ENCODE results near the gene INPP5B.
"Not testable (repeated sequence)": the region's sequence is repeated elsewhere in the genome, so short reads cannot be mapped to it uniquely, and the experiment has no call there.

The INPP5B gene

GRCh38 chr1:37914719-37915475 is 32.0 kb downstream of the INPP5B start:
- no peak for DNase-seq (ENCODE audit: low read depth)

- DNase-seq (ENCODE audit: low read depth) = not testable (repeated sequence)
Observed at GRCh38 chr1:37911478-37911877, 35.4 kb downstream of the INPP5B start.

- DNase-seq (ENCODE audit: low read depth) = not testable (repeated sequence)
Observed at GRCh38 chr1:37910886-37911285, 36.0 kb downstream of the INPP5B start.

GRCh38 chr1:37908531-37908930 is 38.3 kb downstream of the INPP5B start:
- DNase-seq (ENCODE audit: low read depth) = not testable (repeated sequence)

DNA sequence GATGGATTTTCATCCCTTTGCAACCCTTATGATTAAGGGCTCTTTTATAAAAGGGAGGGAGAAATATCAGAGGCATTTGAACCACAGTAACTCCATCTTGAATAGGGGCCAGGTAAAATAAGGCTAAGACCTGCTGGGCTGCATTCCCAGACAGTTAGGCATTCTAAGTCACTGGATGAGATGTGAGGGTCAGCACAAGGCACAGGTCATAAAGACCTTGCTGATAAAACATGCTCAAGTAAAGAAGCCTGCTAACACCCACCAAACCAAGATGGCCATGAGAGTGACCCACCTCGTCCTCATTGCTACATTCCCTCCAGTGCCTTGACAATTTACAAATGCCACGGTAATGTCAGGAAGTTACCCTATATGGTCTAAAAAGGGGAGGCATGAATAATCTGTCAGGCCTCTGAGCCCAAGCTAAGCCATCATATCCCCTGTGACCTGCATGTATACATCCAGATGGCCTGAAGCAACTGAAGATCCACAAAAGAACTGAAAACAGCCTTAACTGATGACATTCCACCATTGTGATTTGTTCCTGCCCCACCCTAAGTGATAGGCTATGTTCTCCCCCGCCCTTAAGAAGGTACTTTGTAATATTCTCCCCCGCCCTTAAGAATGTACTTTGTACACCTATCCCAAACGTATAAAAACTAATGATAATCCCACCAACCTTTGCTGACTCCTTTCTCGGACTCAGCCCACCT is 39.3 kb downstream of the INPP5B start:
- DNase-seq (ENCODE audit: low read depth) = not testable (repeated sequence)

- DNase-seq (ENCODE audit: low read depth) = not testable (repeated sequence)
Observed at GRCh38 chr1:37906591-37906990, 40.3 kb downstream of the INPP5B start.

- no peak for DNase-seq (ENCODE audit: low read depth)
Observed at GRCh38 chr1:37905727-37906126, 41.1 kb downstream of the INPP5B start.

DNA sequence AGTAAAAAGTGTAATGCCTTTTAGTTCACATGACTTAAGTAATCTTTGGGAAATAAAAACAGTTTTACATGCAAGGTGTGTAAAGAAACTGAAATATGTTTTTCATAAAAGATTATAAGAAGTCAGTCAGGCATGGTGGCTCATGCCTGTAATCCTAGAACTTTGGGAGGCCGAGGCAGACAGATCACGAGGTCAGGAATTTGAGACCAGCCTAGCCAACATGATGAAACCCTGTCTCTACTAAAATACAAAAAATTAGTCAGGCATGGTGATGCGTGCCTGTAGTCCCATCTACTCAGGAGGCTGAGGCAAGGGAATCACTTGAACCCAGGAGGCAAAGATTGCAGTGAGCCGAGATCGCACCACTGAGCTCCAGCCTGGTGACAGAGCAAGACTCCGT is 42.9 kb downstream of the INPP5B start:
- DNase-seq (ENCODE audit: low read depth) = not testable (repeated sequence)

DNA sequence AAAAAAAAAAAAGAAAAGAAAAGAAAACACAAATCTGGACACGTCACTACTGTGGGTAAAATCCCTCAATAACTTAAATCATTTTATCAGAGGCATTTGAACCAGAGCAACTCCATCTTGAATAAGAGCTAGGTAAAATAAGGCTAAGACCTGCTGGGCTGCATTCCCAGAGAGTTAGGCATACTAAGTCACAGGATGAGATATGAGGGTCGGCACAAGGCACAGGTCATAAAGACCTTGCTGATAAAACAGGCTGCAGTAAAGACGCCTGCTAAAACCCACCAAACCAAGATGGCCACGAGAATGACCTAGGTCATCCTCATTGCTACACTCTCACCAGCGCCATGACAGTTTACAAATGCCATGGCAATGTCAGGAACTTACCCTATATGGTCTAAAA is 43.9 kb downstream of the INPP5B start:
- DNase-seq (ENCODE audit: low read depth) = no peak

DNA sequence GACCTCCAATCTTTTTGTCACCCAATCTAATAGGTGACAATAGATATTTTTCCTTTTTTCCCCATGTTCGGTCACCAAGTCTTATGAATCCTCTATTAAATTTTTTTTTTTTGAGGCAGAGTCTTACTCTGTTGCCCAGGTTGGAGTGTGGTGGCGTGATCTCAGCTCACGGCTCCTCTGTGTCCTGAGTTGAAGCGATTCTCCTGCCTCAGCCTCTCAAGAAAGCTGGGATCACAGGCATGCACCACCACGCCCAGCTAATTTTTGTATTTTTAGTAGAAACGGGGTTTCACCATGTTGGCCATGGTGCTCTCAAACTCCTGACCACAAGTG is 45.0 kb downstream of the INPP5B start:
- no peak for DNase-seq (ENCODE audit: low read depth)

GRCh38 chr1:37901191-37901892 is 45.5 kb downstream of the INPP5B start:
- no peak for DNase-seq (ENCODE audit: low read depth)

GRCh38 chr1:37897563-37897962 is 49.3 kb downstream of the INPP5B start:
- DNase-seq (ENCODE audit: low read depth) = not testable (repeated sequence)

- DNase-seq (ENCODE audit: low read depth) = no peak
Observed at GRCh38 chr1:37893673-37894072, 53.2 kb downstream of the INPP5B start.

GRCh38 chr1:37892151-37893047 is 54.5 kb downstream of the INPP5B start:
- DNase-seq (ENCODE audit: low read depth) = no peak

GRCh38 chr1:37890378-37891014 is 56.4 kb downstream of the INPP5B start:
- no peak for DNase-seq (ENCODE audit: low read depth)

- no peak for DNase-seq (ENCODE audit: low read depth)
Observed at GRCh38 chr1:37888022-37888700, 58.7 kb downstream of the INPP5B start.

GRCh38 chr1:37884145-37884544 is 62.7 kb downstream of the INPP5B start:
- no peak for DNase-seq (ENCODE audit: low read depth)

DNA sequence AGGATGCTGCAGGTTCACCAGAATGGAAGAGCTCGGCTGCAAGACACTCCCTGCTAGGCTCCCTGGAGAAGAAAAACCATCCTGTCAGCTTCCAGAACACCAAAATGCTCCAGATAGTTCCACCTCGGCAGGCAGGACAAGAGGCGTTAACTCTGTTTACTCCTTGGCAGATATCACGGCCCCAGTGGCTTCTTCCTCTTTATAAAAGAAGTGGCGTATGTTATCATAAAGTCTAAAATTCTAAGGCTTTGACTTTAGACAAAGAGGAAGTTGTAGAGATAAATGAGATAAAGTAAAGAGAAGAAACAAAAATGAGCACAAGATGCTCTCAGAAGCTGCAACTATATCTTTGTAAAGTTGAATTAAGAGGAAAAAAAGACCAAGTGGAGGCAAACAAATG is 63.2 kb downstream of the INPP5B start:
- DNase-seq (ENCODE audit: low read depth) = no peak

- no peak for DNase-seq (ENCODE audit: low read depth)
Observed at GRCh38 chr1:37879865-37880264, 67.0 kb downstream of the INPP5B start.

DNA sequence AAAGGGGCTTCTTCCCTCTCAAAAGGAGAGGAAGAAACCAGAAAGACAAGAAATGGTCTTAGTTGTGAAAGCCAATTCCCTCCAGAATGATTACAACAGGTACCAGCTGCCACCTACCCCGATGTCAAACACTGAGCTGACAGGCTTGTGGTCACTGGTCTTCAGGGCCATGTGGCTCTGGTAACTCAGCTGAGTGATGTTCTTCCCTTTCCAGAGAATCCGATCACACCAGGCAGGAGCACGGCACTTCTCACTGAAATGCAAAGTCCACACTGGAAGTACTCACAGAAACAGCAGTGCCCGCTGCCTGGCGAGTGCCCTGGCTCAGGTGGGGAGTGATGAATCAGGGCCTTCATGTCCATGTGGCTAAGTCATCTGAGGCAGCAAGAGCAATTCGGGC is 68.8 kb downstream of the INPP5B start:
- DNase-seq (ENCODE audit: low read depth) = no peak

DNA sequence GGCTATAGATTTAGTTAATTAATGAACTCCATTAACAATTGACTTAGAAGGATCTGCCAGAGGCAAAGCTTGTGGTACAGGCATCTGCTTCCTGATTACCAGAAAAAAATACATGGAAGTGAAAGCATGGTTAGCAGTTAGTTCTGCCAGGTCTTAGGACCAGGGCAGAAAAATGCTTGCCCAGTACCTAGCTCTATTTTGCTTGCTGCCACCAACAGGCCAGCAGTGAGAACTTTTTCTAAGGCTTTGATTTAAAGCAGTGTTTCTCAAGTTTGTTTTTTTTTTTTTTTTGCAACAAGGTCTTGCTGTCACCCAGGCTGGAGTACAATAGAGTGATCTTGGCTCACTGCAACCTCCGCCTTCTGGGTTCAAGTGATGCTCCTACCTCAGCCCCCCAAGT is 71.0 kb downstream of the INPP5B start:
- no peak for DNase-seq (ENCODE audit: low read depth)
